Hepatic stellate cell (primary cell): ENCODE measurements around the gene ZNF772.
A peak's percentile ranks its signal among the peaks of the same experiment; 100 is the strongest.

Source experiments
- DNase-seq: peaks from one replicate; pipeline ENCODE4 v3.0.0; 2011; ENCODE audit warnings: low spot score

The ZNF772 gene

DNA sequence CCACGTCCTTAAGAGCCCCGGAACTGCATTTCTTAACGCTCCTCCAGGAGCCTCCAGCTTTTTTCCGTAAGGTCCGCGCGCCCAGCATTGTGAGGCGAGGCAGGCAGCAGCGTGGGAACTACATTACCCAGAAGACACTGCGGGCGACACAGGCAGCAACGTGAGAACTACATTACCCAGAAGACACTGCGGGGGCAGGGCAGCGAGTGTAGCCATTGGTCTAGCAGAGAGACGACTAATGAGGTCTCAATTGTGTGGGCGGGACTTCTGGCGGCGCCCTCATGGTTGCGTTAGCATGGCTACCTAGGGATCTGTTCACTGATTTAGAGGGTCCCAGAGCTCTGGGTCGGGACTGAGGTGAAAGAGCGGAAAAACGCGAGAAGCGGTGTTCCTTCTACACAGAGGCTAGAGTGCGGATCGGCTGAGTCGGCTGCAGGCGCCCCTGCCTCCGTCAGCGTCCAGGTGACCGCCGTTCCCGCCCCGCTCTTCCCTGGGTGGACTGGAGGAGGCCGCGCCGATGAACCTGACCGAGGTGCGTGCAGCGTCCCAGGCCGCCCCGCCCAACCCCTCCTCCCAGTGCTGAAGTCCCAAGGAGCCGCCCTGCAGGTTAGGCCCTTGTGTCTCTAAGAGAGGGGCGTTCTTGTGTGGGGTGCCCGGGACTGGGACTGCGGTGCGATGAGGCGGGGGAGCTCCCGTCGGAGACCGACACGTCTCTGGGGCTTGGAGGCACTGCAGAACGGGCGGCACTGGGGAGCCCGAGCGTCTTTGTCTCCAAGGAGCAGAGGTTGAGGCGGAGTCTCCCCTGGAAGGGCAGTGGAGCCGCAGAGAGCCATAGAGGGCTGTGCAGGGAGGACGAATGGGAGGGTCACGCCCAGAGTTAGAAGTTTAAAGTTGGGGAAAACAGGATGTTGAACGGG is 42.0 kb downstream of the ZNF772 start, which contains the start of gene ZNF749:
TSS of gene ZNF749 (plus strand) at position 264 of the 917 bp plus-strand sequence. CDS start at position 518, 254 bp downstream.
- DNase-seq, result peak; percentile 96

DNA sequence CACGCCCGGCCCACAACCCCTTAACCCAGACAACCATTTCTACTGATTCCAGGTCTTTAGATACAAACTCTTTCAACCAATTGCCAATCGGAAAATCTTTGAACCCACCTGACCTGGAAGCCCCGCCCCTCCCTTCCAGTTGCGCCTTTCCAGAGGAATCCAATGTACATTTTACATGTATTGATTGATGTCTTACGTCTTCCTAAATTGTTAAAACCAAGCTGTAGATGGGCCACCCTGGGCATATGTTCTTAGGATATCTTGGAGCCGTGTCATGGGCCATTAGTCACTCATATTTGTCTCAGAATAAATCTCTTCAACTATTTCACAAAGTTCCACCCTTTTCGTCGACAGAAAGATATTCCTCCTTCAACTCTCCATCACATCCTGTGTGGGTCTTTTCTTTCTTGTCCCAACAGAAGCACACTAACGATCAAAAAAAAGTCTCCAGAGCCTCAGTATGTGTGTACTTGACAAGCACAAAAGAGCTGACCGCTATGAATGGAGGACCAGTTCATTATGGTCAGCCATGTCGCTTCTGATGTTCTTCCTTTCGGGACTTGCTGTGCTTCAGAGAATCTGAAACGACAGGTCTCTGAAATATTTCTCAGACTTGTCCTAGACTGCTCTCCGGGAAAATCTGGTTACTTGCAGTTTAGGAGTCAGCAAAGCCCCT is 42.8 kb downstream of the ZNF772 start:
- peak; percentile 14 for DNase-seq

DNA sequence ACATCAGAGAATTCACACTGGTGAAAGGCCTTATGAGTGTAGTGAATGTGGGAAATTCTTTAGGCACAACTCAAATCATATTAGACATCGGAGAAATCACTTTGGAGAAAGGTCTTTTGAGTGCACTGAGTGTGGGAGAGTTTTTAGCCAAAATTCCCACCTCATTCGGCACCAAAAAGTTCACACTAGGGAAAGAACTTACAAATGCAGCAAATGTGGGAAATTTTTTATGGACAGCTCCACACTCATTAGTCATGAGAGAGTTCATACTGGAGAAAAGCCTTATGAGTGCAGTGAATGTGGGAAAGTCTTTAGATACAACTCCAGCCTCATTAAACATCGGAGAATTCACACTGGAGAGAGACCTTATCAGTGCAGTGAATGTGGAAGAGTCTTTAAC is 56.3 kb downstream of the ZNF772 start:
- DNase-seq, result no peak

DNA sequence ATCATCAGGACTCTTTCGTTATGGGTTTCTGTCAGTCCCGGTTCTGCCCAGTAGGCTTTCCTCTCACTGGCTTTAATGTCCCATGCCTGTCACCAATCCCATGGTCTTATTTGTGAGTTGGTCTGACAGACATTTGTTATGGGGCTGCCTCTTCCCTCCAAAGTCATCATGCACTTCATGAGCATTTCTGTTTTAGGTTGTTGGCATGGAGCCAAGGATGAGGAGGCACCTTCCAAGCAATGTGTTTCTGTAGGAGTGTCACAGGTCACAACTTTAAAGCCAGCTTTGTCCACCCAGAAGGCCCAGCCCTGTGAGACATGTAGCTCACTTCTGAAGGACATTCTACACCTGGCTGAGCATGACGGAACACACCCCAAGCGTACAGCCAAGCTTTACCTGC is 57.9 kb downstream of the ZNF772 start:
- DNase-seq, result no peak
